ENCODE results near the gene HOXA7.

HOXA7 gene

DNA sequence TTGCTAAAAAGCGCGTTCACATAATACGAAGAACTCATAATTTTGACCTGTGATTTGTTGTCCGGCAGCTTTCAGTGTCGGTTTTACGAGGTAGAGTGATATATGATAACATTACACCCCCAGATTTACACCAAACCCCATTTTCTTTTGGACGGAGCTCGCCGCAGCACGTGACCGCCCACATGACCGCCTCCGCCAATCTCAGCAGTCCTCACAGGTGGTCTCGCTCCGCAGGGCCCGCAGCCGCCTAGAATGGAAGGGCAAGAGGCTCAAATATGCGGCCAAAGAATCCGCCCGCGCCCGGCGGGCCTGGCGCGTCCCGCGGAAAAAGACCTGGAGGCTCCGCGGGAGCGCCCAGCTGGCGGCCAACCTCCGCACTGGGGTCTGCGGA lies at the start of gene HOXA7:
TSS of gene HOXA7 (minus strand) at position 168 of the 391 bp plus-strand sequence. CDS start at position 38, 130 bp downstream.
- H3K4me3 ChIP-seq (ENCODE audit: low read length) = no peak within 1 kb of the TSS
- no peak for DNase-seq (ENCODE audit: low read depth)
- TF ChIP-seq, protein P1, sequence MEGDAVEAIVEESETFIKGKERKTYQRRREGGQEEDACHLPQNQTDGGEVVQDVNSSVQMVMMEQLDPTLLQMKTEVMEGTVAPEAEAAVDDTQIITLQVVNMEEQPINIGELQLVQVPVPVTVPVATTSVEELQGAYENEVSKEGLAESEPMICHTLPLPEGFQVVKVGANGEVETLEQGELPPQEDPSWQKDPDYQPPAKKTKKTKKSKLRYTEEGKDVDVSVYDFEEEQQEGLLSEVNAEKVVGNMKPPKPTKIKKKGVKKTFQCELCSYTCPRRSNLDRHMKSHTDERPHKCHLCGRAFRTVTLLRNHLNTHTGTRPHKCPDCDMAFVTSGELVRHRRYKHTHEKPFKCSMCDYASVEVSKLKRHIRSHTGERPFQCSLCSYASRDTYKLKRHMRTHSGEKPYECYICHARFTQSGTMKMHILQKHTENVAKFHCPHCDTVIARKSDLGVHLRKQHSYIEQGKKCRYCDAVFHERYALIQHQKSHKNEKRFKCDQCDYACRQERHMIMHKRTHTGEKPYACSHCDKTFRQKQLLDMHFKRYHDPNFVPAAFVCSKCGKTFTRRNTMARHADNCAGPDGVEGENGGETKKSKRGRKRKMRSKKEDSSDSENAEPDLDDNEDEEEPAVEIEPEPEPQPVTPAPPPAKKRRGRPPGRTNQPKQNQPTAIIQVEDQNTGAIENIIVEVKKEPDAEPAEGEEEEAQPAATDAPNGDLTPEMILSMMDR (conservative IDR thresholded peaks at IDR 0.05; ENCODE audit: low read depth, low read length) = no peak

- DNase-seq (ENCODE audit: low read depth) = no peak
- TF ChIP-seq, protein P1 (conservative IDR thresholded peaks at IDR 0.05; ENCODE audit: low read depth, low read length) = no peak
- no peak overlapping the region for H3K4me3 ChIP-seq (ENCODE audit: low read length)
Observed at GRCh38 chr7:27205325-27206280, 49.1 kb upstream of the HOXA7 start.

GRCh38 chr7:27204851-27205322 lies 48.4 kb upstream of the HOXA7 start:
- no peak overlapping the region for H3K4me3 ChIP-seq (ENCODE audit: low read length)
- TF ChIP-seq, protein P1 (conservative IDR thresholded peaks at IDR 0.05; ENCODE audit: low read depth, low read length) = no peak
- DNase-seq (ENCODE audit: low read depth) = no peak

- TF ChIP-seq, protein P1 (conservative IDR thresholded peaks at IDR 0.05; ENCODE audit: low read depth, low read length) = no peak
- no peak for DNase-seq (ENCODE audit: low read depth)
- H3K4me3 ChIP-seq (ENCODE audit: low read length) = no peak overlapping the region
Observed at GRCh38 chr7:27203964-27204594, 47.6 kb upstream of the HOXA7 start.

DNA sequence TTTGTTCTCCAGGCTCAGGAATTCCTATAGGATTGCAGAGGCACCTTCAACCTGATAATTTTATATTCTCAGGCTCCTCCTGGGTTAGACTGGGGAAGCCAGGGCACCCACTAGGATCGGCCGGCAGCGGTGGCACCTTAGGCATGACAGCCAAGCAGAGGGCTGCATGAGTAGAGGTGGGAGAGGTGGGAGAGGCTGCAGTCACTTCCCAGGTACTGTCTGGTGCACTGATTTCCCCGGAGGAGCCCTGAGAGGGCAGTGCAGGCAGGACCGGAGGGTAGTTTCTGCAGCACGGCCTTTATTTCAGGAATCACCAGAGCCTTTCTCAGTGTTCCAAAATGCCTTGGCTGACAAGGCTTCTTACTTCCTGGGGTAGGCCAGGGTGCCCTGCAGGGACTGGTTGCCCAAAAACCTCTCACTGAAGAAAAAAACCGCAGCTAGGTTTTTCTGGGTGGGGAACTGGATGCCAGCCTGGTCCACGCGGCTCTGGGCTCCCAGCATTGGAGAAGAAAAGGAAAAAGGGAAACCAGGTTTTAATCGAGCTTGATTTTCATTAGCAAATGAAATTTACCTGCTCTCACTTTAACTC lies 47.0 kb upstream of the HOXA7 start:
- no peak for DNase-seq (ENCODE audit: low read depth)
- TF ChIP-seq, protein P1 (conservative IDR thresholded peaks at IDR 0.05; ENCODE audit: low read depth, low read length) = no peak

GRCh38 chr7:27202862-27203134 lies 46.3 kb upstream of the HOXA7 start:
- no peak for DNase-seq (ENCODE audit: low read depth)
- no peak overlapping the region for H3K4me3 ChIP-seq (ENCODE audit: low read length)
- TF ChIP-seq, protein P1 (conservative IDR thresholded peaks at IDR 0.05; ENCODE audit: low read depth, low read length) = no peak

More for the DNA sequence above, 47.0 kb upstream of the HOXA7 start:
- no peak overlapping the region for H3K4me3 ChIP-seq (ENCODE audit: low read length)
